ENCODE data around the gene TMUB1.

DNA sequence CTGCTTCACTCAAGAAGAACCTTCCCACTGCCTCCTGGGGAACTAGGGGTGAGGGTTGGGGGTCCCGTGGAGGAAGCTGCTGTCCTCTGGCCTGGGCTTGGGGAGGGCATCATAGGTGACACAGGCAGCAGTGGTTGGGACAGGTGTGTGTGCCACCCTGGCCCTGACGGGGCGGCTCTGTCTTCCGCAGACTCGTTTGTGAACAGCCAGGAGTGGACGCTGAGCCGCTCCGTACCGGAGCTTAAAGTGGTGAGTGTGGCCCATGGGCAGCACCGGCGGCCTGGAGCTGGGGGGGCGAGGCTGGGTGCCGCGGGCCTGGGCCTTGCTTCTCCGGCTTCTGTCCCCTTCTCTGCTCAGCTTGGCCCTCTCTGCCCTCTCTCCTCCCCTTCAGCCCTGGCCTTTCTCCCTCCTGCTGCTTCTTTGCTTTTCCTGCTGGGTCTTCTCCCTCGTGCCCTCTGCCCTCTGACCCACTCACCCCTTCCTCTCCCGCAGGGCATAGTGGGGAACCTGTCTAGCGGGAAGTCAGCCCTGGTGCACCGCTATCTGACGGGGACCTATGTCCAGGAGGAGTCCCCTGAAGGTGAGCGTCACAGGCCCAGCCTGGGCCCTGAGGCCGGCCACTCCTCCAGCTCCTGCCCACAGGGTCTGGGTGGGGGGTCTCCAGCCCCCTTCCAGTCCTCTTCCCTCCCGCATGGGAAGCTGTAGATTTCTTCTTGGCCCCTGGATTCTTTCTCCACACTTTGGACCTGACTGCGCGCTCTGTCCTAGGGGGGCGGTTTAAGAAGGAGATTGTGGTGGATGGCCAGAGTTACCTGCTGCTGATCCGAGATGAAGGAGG, 33.5 kb upstream of the TMUB1 start:
- TF ChIP-seq, protein P1, sequence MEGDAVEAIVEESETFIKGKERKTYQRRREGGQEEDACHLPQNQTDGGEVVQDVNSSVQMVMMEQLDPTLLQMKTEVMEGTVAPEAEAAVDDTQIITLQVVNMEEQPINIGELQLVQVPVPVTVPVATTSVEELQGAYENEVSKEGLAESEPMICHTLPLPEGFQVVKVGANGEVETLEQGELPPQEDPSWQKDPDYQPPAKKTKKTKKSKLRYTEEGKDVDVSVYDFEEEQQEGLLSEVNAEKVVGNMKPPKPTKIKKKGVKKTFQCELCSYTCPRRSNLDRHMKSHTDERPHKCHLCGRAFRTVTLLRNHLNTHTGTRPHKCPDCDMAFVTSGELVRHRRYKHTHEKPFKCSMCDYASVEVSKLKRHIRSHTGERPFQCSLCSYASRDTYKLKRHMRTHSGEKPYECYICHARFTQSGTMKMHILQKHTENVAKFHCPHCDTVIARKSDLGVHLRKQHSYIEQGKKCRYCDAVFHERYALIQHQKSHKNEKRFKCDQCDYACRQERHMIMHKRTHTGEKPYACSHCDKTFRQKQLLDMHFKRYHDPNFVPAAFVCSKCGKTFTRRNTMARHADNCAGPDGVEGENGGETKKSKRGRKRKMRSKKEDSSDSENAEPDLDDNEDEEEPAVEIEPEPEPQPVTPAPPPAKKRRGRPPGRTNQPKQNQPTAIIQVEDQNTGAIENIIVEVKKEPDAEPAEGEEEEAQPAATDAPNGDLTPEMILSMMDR (conservative IDR thresholded peaks at IDR 0.05; ENCODE audit: low read length) = no peak
- no peak for TF ChIP-seq EZH2phosphoT487 (IDR thresholded peaks at IDR 0.05; ENCODE audit: borderline replicate concordance, low read depth, low read length)

Measured in OCI-LY7 (cell line).